Right lobe of liver (tissue), 6 donors: ENCODE results near the gene PRDM13. TPM values are rescaled to one million over a fixed set of nuclear protein-coding genes. Genes with fewer than 3 reads are reported as not detected.

Source experiments
- ATAC-seq, 4 donors: fragments of 200-7000 bp; cut with Tn5 transposase; one replicate each; pipeline ENCODE4 v1.9.1; 2020; ENCODE audit warnings: mild to moderate bottlenecking in 4 of 4, moderate library complexity in 4 of 4
- DNase-seq, 3 donors: peaks; one replicate each; pipeline ENCODE4 v3.0.0-alpha.2; 2020
- H3K27ac ChIP-seq, 3 donors: fragments of 200-600 bp; one replicate each; pipeline ENCODE4 v1.8.0; 2022
- H3K27me3 ChIP-seq, 2 donors: fragments of 200-600 bp; one replicate each; pipeline ENCODE4 v1.8.0; 2022
- H3K36me3 ChIP-seq, 4 donors: fragments of 200-600 bp; sonication (generic) in 1 of 4; one replicate each; pipeline versions ENCODE4 v1.5.1 to v1.8.0; 2017 to 2022; ENCODE audit warnings: control low read depth in 1 of 4
- H3K4me1 ChIP-seq, 4 donors: fragments of 200-600 bp; sonication (generic) in 1 of 4; one replicate each; pipeline versions ENCODE4 v1.5.1 to v1.8.0; 2017 to 2022; ENCODE audit warnings: control low read depth in 1 of 4
- H3K4me3 ChIP-seq, 3 donors: fragments of 200-600 bp; one replicate each; pipeline ENCODE4 v1.8.0; 2022
- H3K9me3 ChIP-seq, 4 donors: fragments of 200-600 bp; sonication (generic) in 1 of 4; one replicate each; pipeline versions ENCODE4 v1.5.1 to v1.8.0; 2017 to 2022; ENCODE audit warnings: control low read depth in 1 of 4
- CTCF ChIP-seq, 4 donors: fragments of 200-600 bp in 3 of 4; fragments of 450-650 bp in 1 of 4; IDR thresholded peaks; one replicate each; pipeline versions ENCODE4 v1.5.1 to v1.8.0; 2016 to 2022; ENCODE audit warnings: antibody characterized with exemption in 4 of 4, mild to moderate bottlenecking in 2 of 4
- POLR2A ChIP-seq: fragments of 450-650 bp; IDR thresholded peaks from one replicate; pipeline ENCODE4 v1.6.1; 2017; ENCODE audit warnings: antibody characterized with exemption, mild to moderate bottlenecking
- WGBS: methylation state at CpG from one replicate; pipeline ENCODE4 v1.1.6; 2018; ENCODE audit warnings: low coverage, low lambda C conversion rate; ENCODE audit not compliant: insufficient coverage; ENCODE audit errors: missing lambda C conversion rate; 5-methylcytosine and 5-hydroxymethylcytosine counted together
- intact Hi-C, 2 donors: fragments of 100-400 bp; cut with DNase I; formaldehyde crosslinking; loops; one replicate each; pipeline versions ENCODE4 v1.11.2 to v1.14.1; 2022
- long read RNA-seq: library from polyadenylated mRNA; unstranded; transcript quantifications from one replicate; pipeline ENCODE4 v2.0.0, GENCODE V29; 2019
- total RNA-seq, 6 experiments: library from RNA; depleted of rRNA in 2 of 6; stranded (reverse); fragments of >200 nt in 2 of 6; fragmentation: NEBNext Ultra II Directional in 3 of 6; extraction: Animal tissue kit (Norgen Biotek cat#: 25700) in 3 of 6; gene quantifications; one replicate each; pipeline versions ENCODE4 v1.1.0 to v1.2.4, GENCODE V29; 2016 to 2023
- donor health status: DM: no; HTN: yes; CAD: no.
- donor health status: DM: no; HTN: no; CAD: no.
- donor health status: DM: no; HTN: no; CAD: no.
- donor health status: DM: no; HTN: yes; CAD: no.
- donor health status: DM: no; HTN: yes; CAD: no.

The PRDM13 gene
- not detected for total RNA-seq
- long read RNA-seq, result 0 reads

GRCh38 chr6:99606656-99607415 lies at the start of gene PRDM13:
Gene PRDM13 (plus strand): TSS chr6:99606833. CDS start chr6:99607035, 202 bp downstream.
- 1% methylated on average over 10 of the region's 54 CpGs for WGBS
- H3K4me1 ChIP-seq, result peaks cover 0 to 22% (median 5%) of the 10 kb centered on the region in 4 donors
- no peak for TF ChIP-seq POLR2A
- H3K27me3 ChIP-seq, result peaks cover 0 to 67% of the 10 kb centered on the region in 2 donors
- no peaks in the 10 kb centered on the region for H3K9me3 ChIP-seq
- no peak for DNase-seq
- no peaks in the 10 kb centered on the region for H3K36me3 ChIP-seq
- no peak for ATAC-seq
- intact Hi-C loops, result no loop called here
- no peak within 1 kb of the TSS for H3K4me3 ChIP-seq
- no peak within 1 kb of the TSS for H3K27ac ChIP-seq

DNA sequence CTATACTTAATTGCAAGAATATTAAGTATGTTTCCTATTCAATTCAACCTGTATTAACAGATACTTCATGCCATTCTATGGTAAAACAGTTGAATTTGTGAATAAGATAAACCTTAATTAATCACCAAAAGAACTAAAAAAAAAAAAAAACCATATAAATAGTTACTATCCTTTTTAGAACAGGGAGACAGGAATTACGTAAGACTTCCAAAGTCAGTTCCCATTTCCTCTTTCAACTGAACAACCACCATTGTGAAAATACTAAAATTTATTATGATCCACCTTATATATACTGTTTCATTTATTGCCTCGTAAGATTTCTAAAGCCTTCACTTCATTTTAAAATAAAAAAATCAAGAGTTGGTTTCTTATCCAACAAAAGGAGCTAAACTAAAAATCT lies 47.6 kb upstream of the PRDM13 start:
- Histone ChIP-seq H3K4me3 (no peak overlapping the region), H3K9me3 (no peaks in the 10 kb centered on the region), H3K4me1 (no peaks in the 10 kb centered on the region), H3K36me3 (peaks cover 0 to 41% (median 3%) of the 10 kb centered on the region in 4 donors), H3K27me3 (no peaks in the 10 kb centered on the region), H3K27ac (no peak overlapping the region)
- intact Hi-C loops, result no loop called here
- 79% methylated on average over 2 of the region's 2 CpGs for WGBS
- DNase-seq (no peak), ATAC-seq (no peak)
- no peak for TF ChIP-seq CTCF (IDR thresholded peaks at IDR 0.05)
- no peak for TF ChIP-seq POLR2A

DNA sequence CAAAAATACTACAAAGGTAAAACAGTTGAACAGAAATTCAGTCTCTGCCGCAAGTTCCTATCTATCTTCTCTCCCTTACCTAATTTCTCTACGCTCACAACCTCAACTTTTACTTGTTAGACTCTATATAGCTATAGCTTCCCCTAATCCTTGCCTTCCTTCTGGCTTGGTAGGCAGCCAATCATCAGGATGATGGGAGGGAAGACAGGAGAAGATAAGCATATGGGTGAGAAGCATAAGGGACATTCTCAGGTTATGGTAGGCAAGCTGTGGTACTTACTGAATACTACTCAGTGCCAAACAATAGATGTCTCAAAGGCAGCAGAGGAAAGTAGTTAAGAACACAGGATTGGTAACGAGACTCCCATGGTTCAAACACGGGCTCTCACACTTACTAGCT lies 46.0 kb upstream of the PRDM13 start:
- peaks cover 0 to 34% (median 3%) of the 10 kb centered on the region in 4 donors for H3K36me3 ChIP-seq
- ATAC-seq (no peak), DNase-seq (no peak)
- intact Hi-C loops, result no loop called here
- peaks cover 0 to under 1% (median 0%) of the 10 kb centered on the region in 4 donors for H3K4me1 ChIP-seq
- H3K27ac ChIP-seq, result no peak overlapping the region
- H3K27me3 ChIP-seq, result no peaks in the 10 kb centered on the region
- H3K9me3 ChIP-seq, result no peaks in the 10 kb centered on the region
- WGBS, result 97% methylated on average over 4 of the region's 4 CpGs
- TF ChIP-seq CTCF (IDR thresholded peaks at IDR 0.05) (no peak), POLR2A (no peak)
- no peak overlapping the region for H3K4me3 ChIP-seq

- Histone ChIP-seq H3K36me3 (peaks cover 0 to 17% (median 0%) of the 10 kb centered on the region in 4 donors), H3K4me3 (no peak overlapping the region), H3K4me1 (peaks cover 0 to 19% (median 4%) of the 10 kb centered on the region in 4 donors), H3K9me3 (no peaks in the 10 kb centered on the region), H3K27ac (no peak overlapping the region), H3K27me3 (no peaks in the 10 kb centered on the region)
- ATAC-seq (no peak), DNase-seq (no peak)
- intact Hi-C loops, result no loop called here
- no peak for TF ChIP-seq POLR2A
- no peak for TF ChIP-seq CTCF (IDR thresholded peaks at IDR 0.05)
- WGBS, result 46% methylated on average over 4 of the region's 4 CpGs
These were observed 43.4 kb upstream of the PRDM13 start for GRCh38 chr6:99563056-99563723.
